Stomach (tissue), 9 donors: ENCODE results near the gene DRAP1. TPM values are rescaled to one million over a fixed set of nuclear protein-coding genes. Genes with fewer than 3 reads are reported as not detected.
A peak's percentile ranks its signal among the peaks of the same experiment; 100 is the strongest.

Experiments used
- DNase-seq, 2 donors: peaks; one replicate each; pipeline versions ENCODE4 v3.0.0 to v3.0.0-alpha.2; 2013 to 2019
- H3K27ac ChIP-seq, 5 donors: fragments of 200-600 bp in 4 of 5; sonication (generic) in 4 of 5; one replicate each; pipeline ENCODE4 v1.5.1; 2013 to 2019; ENCODE audit warnings: mild to moderate bottlenecking in 1 of 5, moderate library complexity in 1 of 5
- H3K27me3 ChIP-seq, 3 donors: fragments of 200-600 bp; sonication (generic); one replicate each; pipeline ENCODE4 v1.5.1; 2017 to 2019; ENCODE audit warnings: mixed run types in 1 of 3
- H3K36me3 ChIP-seq, 4 donors: fragments of 200-600 bp; sonication (generic); 1 replicate in 3 of 4; 2 replicates in 1 of 4; pipeline ENCODE4 v1.5.1; 2016 to 2019
- H3K4me1 ChIP-seq, 4 donors: fragments of 200-600 bp; sonication (generic); one replicate each; pipeline ENCODE4 v1.5.1; 2016 to 2019
- H3K4me3 ChIP-seq, 4 donors: fragments of 200-600 bp; sonication (generic) in 3 of 4; one replicate each; pipeline ENCODE4 v1.5.1; 2016 to 2019; ENCODE audit warnings: mild to moderate bottlenecking in 1 of 4
- H3K9me3 ChIP-seq, 4 donors: fragments of 200-600 bp; sonication (generic); one replicate each; pipeline ENCODE4 v1.5.1; 2016 to 2019
- EP300 ChIP-seq: sonication (generic); formaldehyde crosslinking; IDR thresholded peaks from one replicate; pipeline ENCODE4 v1.6.1; 2017; ENCODE audit warnings: antibody characterized with exemption
- POLR2A ChIP-seq, 4 donors: fragments of 450-650 bp; IDR thresholded peaks; one replicate each; pipeline ENCODE4 v1.6.1; 2016; ENCODE audit warnings: antibody characterized with exemption in 4 of 4, control low read depth in 2 of 4, mild to moderate bottlenecking in 1 of 4, moderate library complexity in 1 of 4
- POLR2AphosphoS5 ChIP-seq, 3 donors: sonication (generic); formaldehyde crosslinking; IDR thresholded peaks; one replicate each; pipeline ENCODE4 v1.6.1; 2016; ENCODE audit warnings: antibody characterized with exemption in 3 of 3
- WGBS, 5 donors: extraction: QIAGEN DNeasy Blood & Tissue Kit in 3 of 5; methylation state at CpG; one replicate each; pipeline versions ENCODE4 v1.1.5 to v1.1.7; 2013 to 2018; 5-methylcytosine and 5-hydroxymethylcytosine counted together
- intact Hi-C: fragments of 100-400 bp; cut with DNase I; formaldehyde crosslinking; loops from one replicate; pipeline ENCODE4 v1.15.1; 2023; ENCODE audit warnings: low total_unique reads
- polyA plus RNA-seq, 3 donors: library from polyadenylated mRNA; stranded (reverse); fragments of 200-250 nt; gene quantifications; one replicate each; pipeline ENCODE4 v1.2.3, GENCODE V29; 2013
- total RNA-seq, 5 donors: library from RNA; depleted of rRNA; stranded (reverse); fragments of >200 nt; gene quantifications; one replicate each; pipeline versions ENCODE4 v1.1.0 to v1.2.3, GENCODE V29; 2014 to 2016
- TF ChIP-seq, protein P1 (sequence below), 7 experiments: fragments of 450-650 bp in 4 of 7; fragments of 200-600 bp in 3 of 7; sonication (generic) in 3 of 7; IDR thresholded peaks; one replicate each; pipeline ENCODE4 v1.5.1; 2016 to 2019; ENCODE audit warnings: antibody characterized with exemption in 7 of 7, control low read depth in 2 of 7, mild to moderate bottlenecking in 1 of 7
- donor health status: healthy with polysubstance abuse.
- donor health status: Bipolar disorder and iron deficiency.
- donor health status: healthy.

The DRAP1 gene
- total and polyA plus RNA-seq, 8 donors: 13.3 to 133 (median 64.0) TPM

DNA sequence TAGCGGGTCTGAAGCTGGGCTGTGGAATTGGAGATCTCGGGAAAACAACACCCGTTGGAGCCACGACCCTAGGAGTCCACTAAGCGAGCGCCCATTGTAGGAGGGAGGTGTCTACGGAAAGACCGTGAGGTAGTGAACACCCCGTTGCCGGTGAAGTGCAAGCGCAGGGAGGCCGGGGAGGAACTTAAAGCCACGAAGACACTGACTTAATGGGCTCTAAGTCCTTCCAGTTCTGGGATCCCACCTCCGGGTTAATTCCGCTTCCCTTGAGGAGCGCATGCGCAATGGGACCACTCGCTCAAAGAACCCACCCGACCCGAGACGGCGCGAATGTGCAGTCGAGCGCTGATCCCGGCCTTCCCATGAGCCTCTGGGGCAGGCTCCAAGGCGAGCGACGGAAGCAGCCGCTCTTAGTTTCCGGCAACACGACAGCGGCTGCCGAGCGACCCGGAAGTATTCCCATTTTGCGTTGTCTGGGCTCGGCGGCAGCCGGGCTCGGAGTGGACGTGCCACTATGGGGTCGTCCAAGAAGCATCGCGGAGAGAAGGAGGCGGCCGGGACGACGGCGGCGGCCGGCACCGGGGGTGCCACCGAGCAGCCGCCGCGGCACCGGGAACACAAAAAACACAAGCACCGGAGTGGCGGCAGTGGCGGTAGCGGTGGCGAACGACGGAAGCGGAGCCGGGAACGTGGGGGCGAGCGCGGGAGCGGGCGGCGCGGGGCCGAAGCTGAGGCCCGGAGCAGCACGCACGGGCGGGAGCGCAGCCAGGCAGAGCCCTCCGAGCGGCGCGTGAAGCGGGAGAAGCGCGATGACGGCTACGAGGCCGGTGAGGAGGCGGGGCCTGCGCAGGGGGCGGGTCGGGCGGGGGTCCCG lies 42.3 kb downstream of the DRAP1 start, which contains the start of gene SART1:
TSS of gene SART1 (plus strand) at position 468 of the 874 bp plus-strand sequence. CDS start at position 515, 47 bp downstream.
- Histone ChIP-seq H3K9me3 (no peaks in the 10 kb centered on the region), H3K36me3 (peaks cover 23 to 31% (median 30%) of the 10 kb centered on the region in 4 donors), H3K27ac (peak within 1 kb of the TSS; percentile 81 to 94 (median 91)), H3K4me3 (peak within 1 kb of the TSS; percentile 97 to 100 (median 98)), H3K4me1 (peaks cover 17 to 38% (median 32%) of the 10 kb centered on the region in 4 donors), H3K27me3 (peaks cover 0 to 12% (median 0%) of the 10 kb centered on the region in 3 donors)
- TF ChIP-seq, protein P1, sequence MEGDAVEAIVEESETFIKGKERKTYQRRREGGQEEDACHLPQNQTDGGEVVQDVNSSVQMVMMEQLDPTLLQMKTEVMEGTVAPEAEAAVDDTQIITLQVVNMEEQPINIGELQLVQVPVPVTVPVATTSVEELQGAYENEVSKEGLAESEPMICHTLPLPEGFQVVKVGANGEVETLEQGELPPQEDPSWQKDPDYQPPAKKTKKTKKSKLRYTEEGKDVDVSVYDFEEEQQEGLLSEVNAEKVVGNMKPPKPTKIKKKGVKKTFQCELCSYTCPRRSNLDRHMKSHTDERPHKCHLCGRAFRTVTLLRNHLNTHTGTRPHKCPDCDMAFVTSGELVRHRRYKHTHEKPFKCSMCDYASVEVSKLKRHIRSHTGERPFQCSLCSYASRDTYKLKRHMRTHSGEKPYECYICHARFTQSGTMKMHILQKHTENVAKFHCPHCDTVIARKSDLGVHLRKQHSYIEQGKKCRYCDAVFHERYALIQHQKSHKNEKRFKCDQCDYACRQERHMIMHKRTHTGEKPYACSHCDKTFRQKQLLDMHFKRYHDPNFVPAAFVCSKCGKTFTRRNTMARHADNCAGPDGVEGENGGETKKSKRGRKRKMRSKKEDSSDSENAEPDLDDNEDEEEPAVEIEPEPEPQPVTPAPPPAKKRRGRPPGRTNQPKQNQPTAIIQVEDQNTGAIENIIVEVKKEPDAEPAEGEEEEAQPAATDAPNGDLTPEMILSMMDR (IDR thresholded peaks at IDR 0.05): peak in 1 of 7 experiments; percentile 29
- no peak for TF ChIP-seq EP300
- peak; percentile 75 to 97 (median 93) for TF ChIP-seq POLR2AphosphoS5 (IDR thresholded peaks at IDR 0.05)
- peak in 1 of 4 donors; percentile 4 for TF ChIP-seq POLR2A (IDR thresholded peaks at IDR 0.05)
- WGBS, 5 donors: 0 to 1% (median 0%) methylated on average over 32 to 97 of the region's 97 CpGs
- intact Hi-C loops: loop anchor here (5.0 kb wide), 1 partner anchor 79 kb away; no protein-coding TSS in a partner anchor
- peak; percentile 97 to 99 for DNase-seq

DNA sequence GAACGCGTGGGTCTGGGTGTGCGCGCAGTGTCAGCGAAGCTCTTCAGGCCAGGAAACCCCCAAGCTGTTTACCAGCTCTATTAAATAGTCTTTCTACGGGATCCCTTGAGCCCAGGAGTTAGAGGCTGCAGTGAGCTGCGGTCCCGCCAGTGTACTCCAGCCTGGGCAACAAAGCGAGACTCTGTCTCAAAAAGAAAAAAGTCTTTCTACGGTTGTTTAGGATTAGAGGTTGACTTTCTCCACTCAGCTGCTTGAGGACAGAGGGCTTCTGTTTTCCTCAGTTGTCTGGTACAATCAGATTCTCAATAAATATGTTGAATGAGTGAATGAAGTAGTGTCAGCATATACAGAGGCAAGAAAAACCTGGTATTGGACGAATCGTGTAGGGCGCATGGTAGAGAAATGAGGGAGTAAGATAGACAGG lies 42.9 kb downstream of the DRAP1 start:
- Histone ChIP-seq H3K27me3 (peaks cover 0 to 12% (median 0%) of the 10 kb centered on the region in 3 donors), H3K4me1 (peaks cover 17 to 38% (median 32%) of the 10 kb centered on the region in 4 donors), H3K4me3 (peak overlapping the region; percentile 97 to 100 (median 98)), H3K27ac (peak overlapping the region in 4 of 5 donors; percentile 86 to 94 (median 92)), H3K36me3 (peaks cover 29 to 37% (median 37%) of the 10 kb centered on the region in 4 donors), H3K9me3 (no peaks in the 10 kb centered on the region)
- intact Hi-C loops: loop anchor here (5.0 kb wide), 1 partner anchor 80 kb away; no protein-coding TSS in a partner anchor
- no peak for DNase-seq
- WGBS, 5 donors: 2 to 8% (median 5%) methylated on average over 8 to 13 of the region's 13 CpGs
- TF ChIP-seq EP300 (no peak), POLR2AphosphoS5 (IDR thresholded peaks at IDR 0.05) (no peak), POLR2A (IDR thresholded peaks at IDR 0.05) (no peak)
- TF ChIP-seq, protein P1 (IDR thresholded peaks at IDR 0.05): no peak

DNA sequence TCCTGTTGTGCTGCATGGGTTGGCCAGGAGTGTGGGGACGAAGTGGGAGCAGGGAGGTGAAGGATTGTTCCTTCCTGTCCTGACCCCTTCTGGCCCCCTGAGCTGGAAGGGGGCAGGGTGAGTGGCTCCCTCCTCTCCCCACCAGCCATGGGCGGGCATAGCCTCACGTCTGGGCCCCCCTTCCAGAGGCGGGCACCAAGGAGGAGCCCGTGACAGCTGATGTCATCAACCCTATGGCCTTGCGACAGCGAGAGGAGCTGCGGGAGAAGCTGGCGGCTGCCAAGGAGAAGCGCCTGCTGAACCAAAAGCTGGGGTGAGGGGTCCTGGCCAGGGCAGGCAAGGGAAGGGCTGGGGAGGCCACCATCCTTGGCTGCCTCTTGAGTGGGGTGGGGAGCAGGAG lies 45.7 kb downstream of the DRAP1 start:
- Histone ChIP-seq H3K4me3 (no peak overlapping the region), H3K36me3 (peaks cover 56 to 65% (median 64%) of the 10 kb centered on the region in 4 donors), H3K27me3 (no peaks in the 10 kb centered on the region), H3K4me1 (peaks cover 17 to 39% (median 36%) of the 10 kb centered on the region in 4 donors), H3K27ac (no peak overlapping the region), H3K9me3 (no peaks in the 10 kb centered on the region)
- no peak for DNase-seq
- WGBS, 5 donors: 79 to 94% (median 85%) methylated on average over 9 to 10 of the region's 10 CpGs
- intact Hi-C loops: loop anchor here (5.0 kb wide), 1 partner anchor 83 kb away; no protein-coding TSS in a partner anchor
- TF ChIP-seq POLR2A (IDR thresholded peaks at IDR 0.05): no peak
- no peak for TF ChIP-seq POLR2AphosphoS5 (IDR thresholded peaks at IDR 0.05)
- no peak for TF ChIP-seq EP300
- TF ChIP-seq, protein P1 (IDR thresholded peaks at IDR 0.05): no peak

DNA sequence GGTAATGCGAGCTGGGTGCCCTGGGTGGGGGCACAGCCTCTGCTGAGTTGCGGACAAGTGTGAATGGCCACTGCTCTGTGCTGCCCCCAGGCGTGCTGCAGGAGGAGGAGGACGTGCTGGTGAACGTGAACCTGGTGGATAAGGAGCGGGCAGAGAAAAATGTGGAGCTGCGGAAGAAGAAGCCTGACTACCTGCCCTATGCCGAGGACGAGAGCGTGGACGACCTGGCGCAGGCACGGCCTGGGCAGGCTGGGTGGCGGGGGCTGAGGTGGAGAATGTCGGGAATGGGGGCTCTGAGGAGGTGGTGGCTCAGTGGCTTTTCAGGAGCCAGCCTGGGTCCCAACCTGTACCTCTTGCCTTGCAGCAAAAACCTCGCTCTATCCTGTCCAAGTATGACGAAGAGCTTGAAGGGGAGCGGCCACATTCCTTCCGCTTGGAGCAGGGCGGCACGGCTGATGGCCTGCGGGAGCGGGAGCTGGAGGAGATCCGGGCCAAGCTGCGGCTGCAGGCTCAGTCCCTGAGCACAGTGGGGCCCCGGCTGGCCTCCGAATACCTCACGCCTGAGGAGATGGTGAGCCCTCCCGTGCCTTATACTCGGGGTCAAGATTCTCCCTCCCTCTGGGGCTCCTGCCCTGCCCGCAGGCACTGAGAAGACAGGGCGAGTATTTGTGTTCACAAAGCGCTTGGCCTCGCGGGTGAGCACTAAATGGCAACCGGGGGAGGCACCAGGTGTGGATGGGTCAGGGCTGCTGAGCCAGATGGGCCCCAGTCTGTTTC lies 46.9 kb downstream of the DRAP1 start:
- DNase-seq: no peak
- Histone ChIP-seq H3K27ac (no peak overlapping the region), H3K4me3 (no peak overlapping the region), H3K9me3 (no peaks in the 10 kb centered on the region), H3K4me1 (peaks cover 13 to 37% (median 30%) of the 10 kb centered on the region in 4 donors), H3K27me3 (no peaks in the 10 kb centered on the region), H3K36me3 (peaks cover 60 to 71% (median 71%) of the 10 kb centered on the region in 4 donors)
- 93 to 95% (median 94%) methylated on average over 28 to 36 of the region's 36 CpGs for WGBS, 5 donors
- TF ChIP-seq, protein P1 (IDR thresholded peaks at IDR 0.05): no peak
- TF ChIP-seq POLR2A (IDR thresholded peaks at IDR 0.05): no peak
- no peak for TF ChIP-seq EP300
- no peak for TF ChIP-seq POLR2AphosphoS5 (IDR thresholded peaks at IDR 0.05)
- intact Hi-C loops: no loop called here
